ENCODE data around the gene SYT12. TPM values are rescaled to one million over a fixed set of nuclear protein-coding genes. Genes with fewer than 3 reads are reported as not detected.

SYT12 gene
- total and polyA plus RNA-seq, 2 of the 4 experiments (the other 2 are of a cell fraction), result 0.54 to 0.74 TPM

DNA sequence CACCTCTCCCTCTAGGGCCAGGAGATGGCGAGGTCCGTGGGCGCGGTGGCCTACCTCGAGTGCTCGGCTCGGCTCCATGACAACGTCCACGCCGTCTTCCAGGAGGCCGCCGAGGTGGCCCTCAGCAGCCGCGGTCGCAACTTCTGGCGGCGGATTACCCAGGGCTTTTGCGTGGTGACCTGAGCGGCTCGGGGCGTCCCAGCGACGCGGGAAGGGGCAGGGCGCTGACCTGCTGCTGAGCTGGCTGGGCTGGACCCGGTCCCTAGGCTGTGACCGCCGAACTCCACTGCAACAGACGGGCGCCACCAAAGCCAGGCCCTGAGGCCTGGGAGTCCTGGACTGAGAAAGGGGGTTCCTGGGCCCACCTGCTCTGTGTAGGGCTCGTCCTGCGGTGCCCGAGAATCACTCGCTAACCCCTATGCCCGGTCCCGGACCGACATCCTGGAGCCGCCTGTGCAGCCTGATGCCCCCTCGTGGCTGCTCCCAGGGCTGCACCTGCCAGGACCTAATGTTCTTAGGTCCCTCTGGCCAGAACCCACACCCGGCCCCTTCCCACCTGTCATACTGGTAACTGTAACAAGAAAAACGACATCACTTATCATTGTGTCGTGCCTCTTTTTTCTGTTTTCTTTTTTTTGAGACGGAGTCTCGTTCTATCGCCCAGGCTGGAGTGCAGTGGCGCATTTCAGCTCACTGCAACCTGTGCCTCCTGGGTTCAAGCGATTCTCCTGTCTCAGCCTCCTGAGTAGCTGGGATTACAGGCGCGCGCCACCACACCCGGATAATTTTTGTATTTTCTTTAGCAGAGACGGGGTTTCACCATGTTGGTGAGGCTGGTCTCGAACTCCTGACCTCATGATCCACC lies 48.7 kb downstream of the SYT12 start:
- Histone ChIP-seq H3K9me1 (ENCODE audit: insufficient read depth, low read length) (no peaks in the 10 kb centered on the region), H3K27ac (ENCODE audit: insufficient read depth, low read length) (no peak overlapping the region), H3K4me2 (ENCODE audit: low read depth, low read length) (no peak overlapping the region), H3K4me3 (ENCODE audit: insufficient read depth, low read depth, low read length) (no peak overlapping the region), H3K56ac (ENCODE audit: extremely low read depth, insufficient read depth, low read length) (no peak overlapping the region), H4K5ac (ENCODE audit: low read depth, low read length) (no peak overlapping the region), H2AK9ac (replicated peaks; ENCODE audit: low read depth, low read length, poor library complexity) (peak overlapping the region; percentile 72), H2AFZ (replicated peaks; ENCODE audit: low read length, poor library complexity) (peak overlapping the region; percentile 82), H3K79me1 (ENCODE audit: low read depth in 1 of 2, low read length in 2 of 2) (no peaks in the 10 kb centered on the region), H2BK15ac (ENCODE audit: low read depth, low read length) (no peak overlapping the region; the same call in 2 of the 3 replicates), H3K9ac (ENCODE audit: low read depth, low read length) (no peak overlapping the region), H3K9me3 (ENCODE audit: control insufficient read depth, insufficient read depth, low read length) (no peaks in the 10 kb centered on the region), H3K4ac (ENCODE audit: low read depth, low read length) (no peak overlapping the region), H3K27me3 (ENCODE audit: control insufficient read depth, insufficient read depth, low read length) (no peaks in the 10 kb centered on the region), H3K14ac (replicated peaks; ENCODE audit: low read depth, low read length) (no peak overlapping the region), H4K91ac (ENCODE audit: insufficient read depth, low read depth, low read length) (no peak overlapping the region), H3K36me3 (ENCODE audit: control insufficient read depth, insufficient read depth, low read length) (no peaks in the 10 kb centered on the region), H3K23ac (ENCODE audit: low read depth, low read length) (no peak overlapping the region), H3K4me1 (ENCODE audit: control insufficient read depth, insufficient read depth, low read length) (no peaks in the 10 kb centered on the region), H3K18ac (ENCODE audit: low read depth, low read length) (no peak overlapping the region), H2AK5ac (ENCODE audit: low read depth, low read length) (no peak overlapping the region), H2BK5ac (ENCODE audit: low read depth, low read length, poor library complexity, severe bottlenecking) (no peak overlapping the region), H4K20me1 (ENCODE audit: insufficient read depth, low read length) (no peaks in the 10 kb centered on the region), H2BK120ac (ENCODE audit: low read depth, low read length) (no peak overlapping the region), H2BK20ac (ENCODE audit: low read depth, low read length) (no peak overlapping the region), H4K8ac (ENCODE audit: low read depth in 2 of 2, low read length in 2 of 2) (no peak overlapping the region)
- in situ Hi-C loops (cut with MboI; ENCODE audit: low sequenced_read_pairs) (no loop called here), intact Hi-C loops (cut with micrococcal nuclease) (loop anchor here (1.0 kb wide), 1 partner anchor 215 kb away; no protein-coding TSS in a partner anchor), dilution Hi-C loops (cut with HindIII; ENCODE audit: low sequenced_read_pairs, unreplicated experiment) (no loop called here)
- WGBS, 2 experiments (ENCODE audit: extremely low coverage in 2 of 2, insufficient read length in 1 of 2), result 51% methylated on average over 34 of the region's 53 CpGs; no CpG with 5 or more reads in 1 of the 2 experiments
- no TSS peak for BruUV-seq (replicated peaks)
- ChIA-PET CTCF (no interaction called here), POLR2A (ENCODE audit: unreplicated experiment) (no interaction called here)
- TF ChIP-seq MAZ (IDR thresholded peaks at IDR 0.05; ENCODE audit: borderline replicate concordance, low read depth, low read length) (0 out of 2 replicates have a peak, but pooled peaks have one; percentile 41), BHLHE40 (IDR thresholded peaks at IDR 0.05; ENCODE audit: low read depth, low read length) (no peak), RCOR1 (IDR thresholded peaks at IDR 0.05; ENCODE audit: insufficient replicate concordance, low read length) (no peak), SMC3 (IDR thresholded peaks at IDR 0.05; ENCODE audit: low read depth, low read length) (peak; percentile 87), MAFK (IDR thresholded peaks at IDR 0.05; ENCODE audit: low read depth, low read length) (no peak), RAD21 (IDR thresholded peaks at IDR 0.05; ENCODE audit: low read length) (peak; percentile 75), CEBPB (IDR thresholded peaks at IDR 0.05; ENCODE audit: low read depth, low read length) (no peak), NFE2L2 (IDR thresholded peaks at IDR 0.05; ENCODE audit: low read depth, low read length) (no peak)
- TF ChIP-seq, protein P1, sequence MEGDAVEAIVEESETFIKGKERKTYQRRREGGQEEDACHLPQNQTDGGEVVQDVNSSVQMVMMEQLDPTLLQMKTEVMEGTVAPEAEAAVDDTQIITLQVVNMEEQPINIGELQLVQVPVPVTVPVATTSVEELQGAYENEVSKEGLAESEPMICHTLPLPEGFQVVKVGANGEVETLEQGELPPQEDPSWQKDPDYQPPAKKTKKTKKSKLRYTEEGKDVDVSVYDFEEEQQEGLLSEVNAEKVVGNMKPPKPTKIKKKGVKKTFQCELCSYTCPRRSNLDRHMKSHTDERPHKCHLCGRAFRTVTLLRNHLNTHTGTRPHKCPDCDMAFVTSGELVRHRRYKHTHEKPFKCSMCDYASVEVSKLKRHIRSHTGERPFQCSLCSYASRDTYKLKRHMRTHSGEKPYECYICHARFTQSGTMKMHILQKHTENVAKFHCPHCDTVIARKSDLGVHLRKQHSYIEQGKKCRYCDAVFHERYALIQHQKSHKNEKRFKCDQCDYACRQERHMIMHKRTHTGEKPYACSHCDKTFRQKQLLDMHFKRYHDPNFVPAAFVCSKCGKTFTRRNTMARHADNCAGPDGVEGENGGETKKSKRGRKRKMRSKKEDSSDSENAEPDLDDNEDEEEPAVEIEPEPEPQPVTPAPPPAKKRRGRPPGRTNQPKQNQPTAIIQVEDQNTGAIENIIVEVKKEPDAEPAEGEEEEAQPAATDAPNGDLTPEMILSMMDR (conservative IDR thresholded peaks at IDR 0.05; ENCODE audit: low read depth, low read length), result peak; percentile 80
- TF ChIP-seq, protein P2, sequence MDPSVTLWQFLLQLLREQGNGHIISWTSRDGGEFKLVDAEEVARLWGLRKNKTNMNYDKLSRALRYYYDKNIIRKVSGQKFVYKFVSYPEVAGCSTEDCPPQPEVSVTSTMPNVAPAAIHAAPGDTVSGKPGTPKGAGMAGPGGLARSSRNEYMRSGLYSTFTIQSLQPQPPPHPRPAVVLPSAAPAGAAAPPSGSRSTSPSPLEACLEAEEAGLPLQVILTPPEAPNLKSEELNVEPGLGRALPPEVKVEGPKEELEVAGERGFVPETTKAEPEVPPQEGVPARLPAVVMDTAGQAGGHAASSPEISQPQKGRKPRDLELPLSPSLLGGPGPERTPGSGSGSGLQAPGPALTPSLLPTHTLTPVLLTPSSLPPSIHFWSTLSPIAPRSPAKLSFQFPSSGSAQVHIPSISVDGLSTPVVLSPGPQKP (IDR thresholded peaks at IDR 0.05; ENCODE audit: borderline replicate concordance, low read depth, low read length), result no peak
- ATAC-seq (ENCODE audit: low read depth) (peak; percentile 98), DNase-seq (peak; percentile 55)
